SH-SY5Y (cell line): ENCODE results near the gene OR51G2.

ENCODE experiments used
- GATA2 ChIP-seq: IDR thresholded peaks from 2 replicates; pipeline ENCODE4 v1.6.1; 2011; ENCODE audit warnings: mild to moderate bottlenecking, low read depth, low read length
- GATA3 ChIP-seq: IDR thresholded peaks from 2 replicates; pipeline ENCODE4 v1.6.1; 2011; ENCODE audit warnings: low read depth, mild to moderate bottlenecking, low read length, moderate library complexity

OR51G2 gene

GRCh38 chr11:4891996-4892640, 27.0 kb downstream of the OR51G2 start:
- TF ChIP-seq GATA2 (no peak), GATA3 (no peak)

- TF ChIP-seq GATA2 = no peak
- no peak for TF ChIP-seq GATA3
These were observed 28.9 kb downstream of the OR51G2 start for GRCh38 chr11:4890279-4890678.

- TF ChIP-seq GATA3 (no peak), GATA2 (no peak)
These were observed 31.6 kb downstream of the OR51G2 start for GRCh38 chr11:4887591-4887990.

GRCh38 chr11:4886186-4886585, 33.0 kb downstream of the OR51G2 start:
- TF ChIP-seq GATA3 (no peak), GATA2 (no peak)

GRCh38 chr11:4884361-4884760, 34.8 kb downstream of the OR51G2 start:
- TF ChIP-seq GATA3 (no peak), GATA2 (no peak)

- TF ChIP-seq GATA3 = no peak
- no peak for TF ChIP-seq GATA2
These were observed 36.6 kb downstream of the OR51G2 start for GRCh38 chr11:4882543-4882942.

GRCh38 chr11:4881860-4882500, 37.2 kb downstream of the OR51G2 start, which contains the start of gene OR51T1:
Gene OR51T1, plus strand, starts transcription at chr11:4881900. Its CDS starts 0 bp downstream, at chr11:4881900.
- TF ChIP-seq GATA2 (no peak), GATA3 (no peak)

GRCh38 chr11:4881188-4881587, 38.0 kb downstream of the OR51G2 start:
- no peak for TF ChIP-seq GATA3

GRCh38 chr11:4865855-4866254, 53.3 kb downstream of the OR51G2 start:
- no peak for TF ChIP-seq GATA3
- TF ChIP-seq GATA2 = no peak

- TF ChIP-seq GATA2 (no peak), GATA3 (no peak)
These were observed 55.3 kb downstream of the OR51G2 start for GRCh38 chr11:4863876-4864275.
